NOMO-1 treated with dmso at 0.1 percent for 144 hours (cell line): Measurements from ENCODE around the gene HOXA3.

Experiments used
- DNase-seq: peaks from one replicate; lab custom pipeline; 2025; ENCODE audit not compliant: unreplicated experiment; lab: John Stamatoyannopoulos, UW

Gene HOXA3

DNA sequence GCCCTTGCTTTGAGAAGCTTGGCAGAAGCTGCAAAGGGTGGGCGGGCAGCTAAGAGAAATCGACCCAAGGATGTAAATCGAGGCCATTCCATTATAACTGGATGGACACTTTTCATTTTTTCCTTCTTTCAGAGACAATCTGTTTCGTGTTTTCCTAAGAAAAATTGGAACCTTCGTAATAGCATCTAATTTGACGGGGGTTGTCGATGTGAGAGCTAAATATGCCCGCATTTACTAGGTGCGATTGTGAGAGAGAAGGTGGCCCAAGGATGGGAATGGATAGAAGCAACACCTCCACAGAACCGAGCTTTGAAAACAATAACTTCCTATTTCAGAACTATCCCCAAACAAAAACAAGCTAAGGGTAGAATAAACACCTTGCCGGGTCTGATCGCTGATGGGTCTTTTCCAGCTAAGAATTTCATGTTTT, 21.0 kb downstream of the HOXA3 start:
- DNase-seq = no peak

DNA sequence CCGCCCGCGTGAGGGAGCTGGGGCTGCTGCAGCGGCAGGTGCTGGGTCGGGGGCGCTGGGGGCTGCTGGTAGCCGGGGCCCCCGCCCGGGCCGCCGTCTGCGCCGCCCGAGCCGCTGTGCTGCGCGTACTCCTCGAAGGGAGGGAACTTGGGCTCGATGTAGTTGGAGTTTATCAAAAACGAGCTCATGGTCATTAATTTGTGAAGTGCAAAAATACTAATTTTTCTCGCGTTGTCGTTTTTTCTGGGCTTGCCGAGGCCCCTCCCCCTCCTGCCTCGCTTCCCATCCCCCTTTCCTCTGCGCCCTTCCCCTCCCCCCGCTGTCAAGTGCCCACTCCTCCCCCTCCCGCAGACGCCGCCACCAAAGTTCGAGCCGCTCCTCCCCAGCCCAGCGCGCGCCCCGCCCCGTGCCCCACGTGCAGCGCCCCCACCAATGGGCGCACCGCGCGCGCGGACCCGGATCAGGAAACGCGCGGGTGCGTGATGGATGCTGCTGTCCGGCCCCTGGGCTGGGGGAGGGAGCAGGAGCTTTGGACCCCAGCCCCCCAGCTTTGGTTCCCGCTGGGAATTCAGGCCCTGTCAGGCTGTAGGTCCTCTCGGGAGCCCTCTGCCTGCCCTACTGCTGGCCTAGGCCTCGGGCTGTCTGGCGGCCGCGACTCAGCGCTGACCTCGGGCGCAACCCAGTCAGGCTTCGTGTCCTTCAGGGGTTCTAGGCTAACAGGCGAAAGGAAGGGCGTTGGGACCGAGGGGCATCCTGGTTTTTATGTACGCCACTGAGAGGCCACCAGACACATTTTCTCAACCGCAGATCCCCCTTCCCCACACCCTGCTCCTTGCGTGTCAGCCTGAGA, 21.6 kb downstream of the HOXA3 start, which contains the start of gene HOXA4:
Gene HOXA4, minus strand, starts transcription at position 218 of the 850 bp plus-strand sequence. Its CDS starts 24 bp downstream, at position 194.
- no peak for DNase-seq

DNA sequence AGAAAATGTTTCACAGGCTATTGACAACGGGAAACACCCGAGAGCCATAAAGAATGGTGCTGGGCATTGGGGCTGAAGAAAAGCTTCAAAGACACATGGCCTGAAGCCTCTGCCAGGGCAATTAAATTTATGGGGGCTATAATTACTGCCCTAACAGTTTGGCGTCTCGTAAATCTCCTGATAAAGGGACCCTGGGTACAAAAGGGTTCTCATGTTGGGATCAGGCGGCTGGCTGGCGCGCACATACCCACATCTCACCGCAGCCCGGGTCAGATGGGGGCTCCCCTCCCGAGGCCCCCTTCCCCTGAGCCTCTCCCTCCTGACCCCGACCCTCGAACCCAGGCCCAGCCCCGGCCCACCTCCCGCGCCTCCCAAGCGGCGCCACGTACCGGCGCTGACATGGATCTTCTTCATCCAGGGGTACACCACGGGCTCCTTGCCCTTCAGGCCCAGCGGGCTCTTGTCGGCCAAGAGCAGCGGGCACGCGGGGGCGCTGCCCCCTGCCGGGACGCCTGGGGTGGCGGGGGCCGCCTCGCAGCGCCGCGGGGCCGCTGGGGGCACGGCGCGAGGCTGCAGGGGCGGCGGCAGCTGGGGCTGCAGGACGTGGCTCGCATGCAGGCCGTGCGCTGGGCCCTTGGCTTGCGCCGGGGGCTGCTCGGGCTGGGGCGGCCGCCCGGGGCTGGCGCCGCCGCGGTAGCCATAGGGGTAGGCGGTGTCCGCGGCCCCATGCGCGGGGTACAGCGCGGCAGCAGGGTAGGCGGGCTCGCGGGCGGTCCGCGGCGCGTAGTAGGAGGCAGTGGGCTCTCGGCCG, 22.4 kb downstream of the HOXA3 start:
- DNase-seq = no peak

DNA sequence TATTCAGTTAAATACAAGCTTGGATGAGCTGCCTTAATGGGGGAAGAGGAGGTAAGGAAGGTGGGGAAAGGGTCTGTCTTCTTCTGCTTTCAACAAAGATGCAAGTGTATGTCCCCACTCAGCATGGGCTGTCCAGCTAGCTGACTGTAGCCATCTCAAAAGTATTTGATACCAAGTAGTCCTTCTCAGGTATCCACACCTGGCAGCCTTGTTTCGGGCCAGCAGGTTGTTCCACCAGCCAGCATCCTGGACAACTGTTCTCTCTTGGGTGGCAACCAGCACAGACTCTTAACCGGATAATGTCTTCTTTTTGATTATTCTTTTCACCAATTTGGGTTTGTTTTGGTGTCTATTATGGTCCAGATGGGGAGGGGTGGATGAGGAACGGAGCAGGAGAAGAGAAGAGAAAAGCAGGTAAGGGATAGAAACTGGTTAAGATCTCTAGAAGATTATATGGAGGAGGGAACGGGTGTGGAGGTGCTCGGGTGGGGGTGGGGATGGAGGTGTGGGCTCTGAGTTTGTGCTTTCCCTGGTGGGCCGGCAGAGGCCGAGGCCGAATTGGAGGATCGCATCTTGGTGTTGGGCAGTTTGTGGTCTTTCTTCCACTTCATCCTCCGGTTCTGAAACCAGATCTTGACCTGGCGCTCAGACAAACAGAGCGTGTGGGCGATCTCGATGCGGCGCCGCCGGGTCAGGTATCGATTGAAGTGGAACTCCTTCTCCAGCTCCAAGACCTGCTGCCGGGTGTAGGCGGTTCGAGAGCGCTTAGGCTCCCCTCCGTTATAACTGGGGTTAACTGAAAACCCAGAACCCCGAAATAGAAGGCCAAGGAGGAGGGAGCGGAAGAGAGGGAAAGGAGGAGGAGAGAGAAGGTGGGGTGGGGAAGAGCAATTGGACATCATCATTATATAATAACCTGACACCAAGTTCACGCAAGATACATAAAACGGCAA, 23.3 kb downstream of the HOXA3 start:
- DNase-seq = no peak

DNA sequence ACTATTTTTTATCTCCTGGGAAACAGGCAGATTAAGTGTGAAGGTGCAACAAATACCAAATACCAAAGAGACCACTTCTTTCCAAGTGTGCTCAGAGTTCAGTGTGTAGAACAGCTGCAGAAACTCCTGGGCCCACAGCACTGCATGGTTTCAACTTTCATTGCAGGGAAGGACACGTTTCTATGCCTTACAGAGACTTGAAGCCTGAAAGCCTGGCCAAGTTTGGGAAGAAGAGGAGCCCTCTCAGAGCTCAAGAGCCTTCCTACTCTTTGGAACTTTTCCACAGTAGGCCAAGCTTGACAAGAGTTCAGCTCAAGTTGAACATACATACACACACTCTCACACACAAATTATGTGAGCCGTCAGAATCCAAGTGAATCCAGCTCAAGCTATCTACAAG, 24.3 kb downstream of the HOXA3 start:
- no peak for DNase-seq

DNA sequence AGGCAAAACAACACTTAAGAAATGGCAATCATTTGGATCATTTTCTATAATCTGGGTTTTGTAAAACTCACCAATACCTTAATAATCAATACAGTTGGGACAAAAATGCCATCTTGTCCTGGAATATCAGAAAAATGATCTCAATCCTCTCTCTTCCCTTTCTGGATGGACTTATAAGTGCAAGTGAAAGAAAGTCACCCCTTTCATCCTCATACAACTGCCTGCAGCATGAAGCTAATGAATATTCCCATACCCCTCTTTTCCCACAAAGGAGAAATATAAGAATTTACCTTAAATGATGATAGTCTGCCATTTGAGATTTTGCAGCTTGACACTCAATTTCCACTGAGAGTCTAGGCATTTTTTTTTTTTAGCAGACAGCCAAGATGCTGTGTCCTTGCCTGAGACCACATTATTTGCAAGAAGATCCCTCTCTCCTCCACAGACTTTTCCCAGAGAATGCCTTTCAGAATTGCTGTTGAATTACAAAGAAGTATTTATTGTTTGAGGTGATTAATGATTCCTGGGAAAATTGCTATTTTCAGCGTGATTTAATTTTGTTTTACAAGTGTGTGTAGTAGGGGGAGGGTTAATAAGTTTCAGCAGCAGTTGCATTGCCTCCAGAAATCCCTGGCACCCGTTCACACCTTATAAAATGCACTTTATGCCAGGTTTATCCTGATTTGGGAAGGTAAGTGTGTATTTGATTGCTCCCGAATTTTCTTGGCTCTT, 25.6 kb downstream of the HOXA3 start:
- no peak for DNase-seq

DNA sequence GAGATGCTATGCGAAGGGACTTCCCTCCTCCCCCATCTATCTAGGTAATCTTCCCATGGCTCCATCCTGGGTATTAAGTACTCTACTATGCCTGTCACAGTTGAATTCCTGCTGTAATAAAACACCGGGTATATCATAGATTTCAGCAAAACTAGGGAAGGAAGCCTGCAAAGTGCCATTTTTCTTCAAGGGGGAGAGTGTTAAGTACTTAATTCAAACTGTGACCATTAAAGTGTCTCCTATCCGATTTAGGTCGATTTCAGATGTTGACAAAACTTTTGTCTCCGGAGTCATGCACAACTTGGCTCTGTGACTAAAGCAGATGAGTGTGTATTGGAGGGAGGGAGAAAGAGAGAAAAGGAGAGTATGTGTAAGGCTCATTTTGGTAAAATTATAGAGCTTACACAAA, 26.4 kb downstream of the HOXA3 start:
- DNase-seq = no peak

DNA sequence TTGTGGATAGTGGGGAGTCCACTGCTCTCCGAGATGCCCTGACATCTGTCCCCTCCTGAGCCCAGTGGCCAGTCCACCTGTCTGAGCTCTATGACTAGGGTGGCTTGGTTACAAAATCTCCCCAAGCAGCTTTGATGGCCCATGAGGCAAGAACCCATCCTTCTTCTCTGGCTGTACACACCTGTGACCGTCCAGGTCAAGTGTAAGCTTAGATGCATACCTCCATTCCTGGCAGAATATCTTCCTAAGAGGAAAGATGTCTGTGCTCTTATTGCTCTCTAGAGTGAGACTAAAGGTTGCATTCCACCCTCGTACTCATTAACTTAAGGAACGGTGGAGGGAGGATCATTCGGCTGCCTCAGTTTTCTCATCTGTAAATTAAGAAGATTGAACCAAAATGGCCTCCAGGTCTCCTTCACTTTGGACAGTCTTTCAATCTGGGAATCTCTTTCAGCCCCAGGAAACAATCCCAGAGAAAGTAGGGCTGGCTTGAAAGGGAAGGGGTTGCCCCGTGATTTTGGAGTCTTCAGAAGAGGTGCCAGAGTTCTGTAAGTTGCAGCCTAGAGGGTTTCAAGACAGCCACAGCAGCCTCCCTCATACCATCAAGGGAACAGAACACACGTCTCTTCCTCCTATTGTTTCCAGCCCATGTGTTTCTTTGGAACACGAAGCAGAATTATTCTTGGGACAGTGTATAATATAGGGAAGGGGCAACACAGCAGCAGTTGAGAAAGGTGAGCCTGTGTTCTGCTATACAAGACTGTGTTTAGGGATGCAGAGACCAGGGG, 27.3 kb downstream of the HOXA3 start:
- DNase-seq = no peak

DNA sequence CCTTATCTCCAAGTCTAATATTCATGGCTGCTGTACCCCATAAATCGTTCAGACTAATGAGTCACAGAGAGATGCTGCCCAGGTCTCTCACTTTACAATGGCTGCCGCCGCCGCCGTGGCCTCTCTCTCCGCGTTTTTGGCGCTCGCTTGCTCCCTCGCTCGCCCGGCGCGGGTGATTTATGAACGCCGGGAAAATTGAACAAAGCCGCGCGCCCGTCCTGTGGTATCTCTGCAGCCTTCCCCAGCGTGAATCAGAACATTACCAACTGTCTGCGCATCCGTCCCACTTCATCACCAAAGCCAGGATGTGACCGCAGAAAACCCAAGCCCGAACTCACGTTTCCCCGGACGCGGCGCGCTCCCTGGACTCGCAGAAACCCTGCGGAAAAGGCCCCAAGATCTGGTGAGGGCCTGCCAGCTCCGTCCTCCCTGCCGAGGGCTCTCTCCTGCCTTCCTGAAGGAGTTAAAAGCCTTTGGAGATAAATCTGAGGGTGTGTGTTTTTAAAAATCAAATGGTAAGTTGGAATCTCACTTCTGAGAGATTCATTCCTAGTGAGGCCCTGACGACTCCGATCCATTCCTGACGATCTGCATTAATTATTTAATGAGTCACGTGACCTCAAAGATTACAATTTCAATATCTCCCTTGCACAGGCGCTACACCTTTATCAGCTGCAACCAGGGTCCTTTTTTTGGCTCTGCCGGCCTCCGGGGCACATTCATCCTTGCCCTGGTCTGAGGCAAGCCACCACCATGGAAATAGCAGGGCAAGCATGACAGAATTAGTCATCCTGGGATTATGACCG, 28.1 kb downstream of the HOXA3 start:
- DNase-seq = no peak

DNA sequence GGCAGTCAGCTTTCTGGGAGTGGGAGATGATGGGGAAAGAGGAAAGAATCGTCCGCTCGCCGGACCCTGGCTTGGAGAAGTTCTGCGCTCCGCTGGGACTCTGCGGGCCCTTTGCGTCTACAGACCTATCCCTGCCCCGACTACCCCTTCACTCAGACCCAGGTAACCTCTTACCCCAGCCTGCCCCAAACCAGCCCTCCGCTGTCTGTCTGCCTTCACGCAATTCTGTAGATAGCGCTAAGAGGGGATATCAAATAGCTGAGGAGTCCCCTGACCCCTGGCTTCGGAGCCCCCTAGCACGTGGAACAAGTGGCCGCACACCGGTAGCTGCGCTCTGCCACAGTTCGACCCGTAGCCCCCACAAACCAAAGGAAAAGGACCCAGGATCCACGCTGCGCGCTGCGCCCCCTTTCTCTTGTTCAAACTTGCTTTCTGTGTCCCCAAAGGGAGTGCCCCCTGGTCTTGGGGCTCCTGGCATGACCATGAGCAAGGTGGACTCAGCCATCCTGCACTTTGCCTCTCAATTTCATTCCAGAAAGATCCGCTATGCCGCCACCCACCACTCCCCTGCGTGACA, 28.8 kb downstream of the HOXA3 start:
- no peak for DNase-seq

DNA sequence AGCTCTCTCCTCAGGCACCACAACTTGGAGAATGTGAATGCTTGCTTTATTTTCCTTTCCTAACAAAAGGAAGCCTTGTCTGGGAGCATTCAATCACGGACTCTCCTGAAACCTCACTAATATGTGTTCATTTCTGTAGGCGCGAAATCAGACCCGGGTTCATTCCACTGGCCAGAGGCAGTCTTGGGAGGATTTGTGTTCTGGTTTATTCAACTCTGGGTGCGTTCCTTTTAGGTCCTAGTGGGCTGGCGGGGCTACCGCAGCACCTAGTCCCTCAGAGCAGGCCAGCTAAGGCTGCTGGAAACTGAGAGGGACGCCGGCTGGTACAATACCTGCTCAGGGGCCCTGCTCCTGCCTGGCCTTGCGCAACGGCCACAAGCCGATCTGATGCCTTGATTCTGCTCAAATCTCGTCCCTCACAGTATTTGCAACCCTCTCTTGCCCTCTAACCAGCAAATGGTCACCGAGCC, 29.3 kb downstream of the HOXA3 start:
- no peak for DNase-seq

DNA sequence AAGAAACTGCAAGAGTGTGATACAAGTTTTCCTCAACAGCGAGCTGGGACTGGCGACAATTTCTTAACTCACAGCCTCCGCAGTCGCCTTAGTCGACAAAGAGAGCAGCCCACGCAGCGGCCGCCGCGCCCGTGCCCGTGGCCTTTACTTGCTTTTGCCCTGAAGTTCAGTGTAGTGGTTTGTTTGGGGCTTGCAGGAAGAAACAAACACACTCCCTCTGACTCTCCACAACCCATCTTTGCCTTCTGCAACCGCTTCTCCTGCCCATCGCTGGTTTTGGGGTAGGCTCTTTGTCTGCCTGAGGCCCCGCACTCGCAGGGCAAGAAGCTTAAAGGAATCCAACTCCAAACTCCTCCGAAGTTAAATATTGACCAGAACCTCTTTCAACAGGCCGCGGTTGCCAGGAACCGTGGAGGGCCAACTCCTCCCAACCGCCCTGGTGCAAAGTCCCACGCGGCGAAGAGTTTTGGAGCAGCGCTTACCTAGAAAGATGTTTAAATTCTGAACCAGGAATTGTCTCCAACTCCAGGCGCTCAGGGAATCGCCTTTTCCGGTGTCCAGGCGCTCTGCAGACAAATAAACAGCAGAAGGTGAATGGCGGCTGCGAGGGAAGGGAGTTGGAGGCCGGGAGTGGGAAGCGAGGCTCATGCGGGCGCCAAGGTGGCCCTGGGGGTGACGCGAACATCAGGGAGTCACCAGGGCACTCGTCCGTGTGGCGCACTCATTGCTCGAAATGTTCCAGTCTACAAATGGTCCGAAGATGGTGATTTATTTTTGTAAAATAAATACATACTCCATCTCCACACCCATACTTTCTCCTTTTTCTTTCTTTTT, 30.1 kb downstream of the HOXA3 start:
- no peak for DNase-seq

DNA sequence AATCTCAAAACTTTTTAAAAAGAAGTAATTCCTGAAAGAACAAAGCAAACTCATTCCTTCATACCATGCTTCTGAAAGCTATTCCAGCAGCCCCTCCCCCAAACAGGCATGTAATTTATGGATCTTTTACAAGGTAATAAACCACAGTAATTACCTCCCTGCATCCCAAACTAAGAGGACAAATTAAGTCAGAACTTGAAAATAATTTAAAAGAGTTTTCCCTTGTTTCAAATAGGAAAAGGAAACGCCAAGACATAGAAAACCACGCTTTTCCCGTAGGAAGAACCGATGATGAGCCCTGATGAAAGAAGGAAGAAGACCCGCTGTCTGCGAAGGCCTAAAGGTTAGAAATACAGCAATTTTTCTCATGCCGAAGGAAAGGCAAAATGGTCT, 30.7 kb downstream of the HOXA3 start:
- no peak for DNase-seq

DNA sequence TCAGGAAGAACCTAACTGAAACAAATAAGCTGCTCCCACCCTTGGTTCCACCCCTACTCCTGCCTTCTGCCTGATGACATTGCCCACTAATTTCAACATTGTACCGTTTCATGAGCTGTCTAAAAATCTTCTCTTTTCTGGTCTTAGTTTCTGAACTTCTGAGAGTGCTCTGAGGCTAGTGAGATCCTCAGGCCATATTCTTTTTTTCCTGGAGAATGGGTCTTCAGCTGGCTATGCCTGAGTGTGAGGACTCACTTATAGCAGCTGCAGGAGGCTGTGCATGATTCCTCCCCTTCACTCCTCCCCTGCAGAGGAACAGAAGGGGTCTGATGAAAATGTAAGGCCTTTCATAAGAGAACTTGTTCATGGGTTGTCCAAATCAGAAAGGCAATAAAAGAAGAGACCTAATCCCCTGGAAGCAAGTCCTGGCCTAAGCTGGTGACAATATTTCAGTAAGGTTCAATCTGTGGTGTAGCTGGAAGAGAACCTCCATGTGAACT, 32.9 kb downstream of the HOXA3 start:
- no peak for DNase-seq

DNA sequence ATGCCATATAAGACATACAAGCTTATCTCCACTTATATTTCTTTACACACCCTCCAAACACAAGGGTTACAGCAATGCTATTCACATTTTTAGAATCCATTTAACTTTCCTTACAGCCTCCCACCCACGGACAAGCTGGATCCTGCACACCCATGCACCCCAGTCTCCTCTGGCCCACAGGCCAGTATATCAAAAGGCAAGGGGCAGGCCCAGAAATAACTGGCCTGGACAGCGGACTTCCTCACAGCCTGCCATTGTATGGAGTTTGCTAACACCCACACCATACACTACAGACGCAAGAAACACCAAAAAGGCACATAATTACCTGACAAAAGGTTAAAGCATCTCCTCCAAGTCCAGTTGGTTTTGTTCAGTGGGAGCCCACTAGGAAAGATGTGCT, 33.8 kb downstream of the HOXA3 start:
- DNase-seq = no peak

DNA sequence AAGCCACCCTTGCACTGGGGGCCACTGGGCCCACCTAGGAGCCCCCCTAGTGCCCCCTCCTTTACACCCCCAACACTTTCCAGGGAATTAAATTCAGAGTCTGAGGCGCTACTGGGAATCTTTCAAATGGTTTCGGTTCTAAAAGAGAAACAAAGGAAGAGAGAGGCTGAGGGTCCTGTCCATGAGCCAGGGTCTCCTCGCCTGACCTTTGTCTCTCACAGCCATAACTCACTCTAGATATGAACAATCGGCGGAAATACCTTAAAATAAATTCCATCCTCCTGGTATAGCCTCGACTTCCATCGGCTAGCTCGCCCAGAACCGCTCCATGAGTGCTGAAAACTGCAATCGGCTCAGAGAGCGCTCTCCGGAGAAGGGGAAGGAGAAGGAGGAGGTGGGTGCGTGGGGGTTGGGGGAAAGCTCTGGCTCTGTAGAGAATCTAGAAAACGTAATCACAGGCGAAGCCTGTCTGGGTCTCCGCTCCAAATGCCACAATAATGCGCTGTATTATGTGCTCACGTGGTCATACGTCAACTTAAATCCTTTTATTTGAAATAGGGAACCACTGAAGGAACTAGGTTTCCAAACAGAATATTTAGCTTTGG, 34.4 kb downstream of the HOXA3 start:
- DNase-seq = no peak
